CD14-positive monocyte (primary cell): ENCODE data around the gene RELL1. TPM values are rescaled to one million over a fixed set of nuclear protein-coding genes. Genes with fewer than 3 reads are reported as not detected.
A peak's percentile ranks its signal among the peaks of the same experiment; 100 is the strongest.

Experiments
- DNase-seq, 3 donors: peaks; one replicate each; pipeline ENCODE4 v3.0.0-alpha.2; 2011 to 2022
- H2AFZ ChIP-seq: 2 replicates; pipeline ENCODE4 v1.6.0; 2012; ENCODE audit warnings: mild to moderate bottlenecking, low read depth, low read length, inconsistent platforms; ENCODE audit not compliant: insufficient read depth, poor library complexity, severe bottlenecking
- H3K27ac ChIP-seq, 2 donors: 1 replicate in 1 of 2; 2 replicates in 1 of 2; pipeline ENCODE4 v1.5.1; 2012 to 2013; ENCODE audit warnings: low read length in 2 of 2, control low read depth in 1 of 2, inconsistent platforms in 1 of 2, low read depth in 1 of 2, mild to moderate bottlenecking in 1 of 2
- H3K27me3 ChIP-seq, 2 donors: one replicate each; pipeline versions ENCODE4 v1.6.0 to v1.6.1; 2011 to 2013; ENCODE audit warnings: low read length in 2 of 2; ENCODE audit not compliant: control insufficient read depth in 2 of 2, insufficient read depth in 2 of 2
- H3K36me3 ChIP-seq, 2 donors: replicated peaks in 1 of 2; 1 replicate in 1 of 2; 2 replicates in 1 of 2; pipeline versions ENCODE4 v1.5.1 to v1.6.1; 2012 to 2013; ENCODE audit warnings: low read length in 2 of 2, control low read depth in 1 of 2, inconsistent platforms in 1 of 2, mild to moderate bottlenecking in 1 of 2; ENCODE audit not compliant: insufficient read depth in 2 of 2, control insufficient read depth in 1 of 2
- H3K4me1 ChIP-seq, 2 donors: 1 replicate in 1 of 2; 2 replicates in 1 of 2; pipeline versions ENCODE4 v1.5.1 to v1.6.1; 2012 to 2013; ENCODE audit warnings: low read length in 2 of 2, control low read depth in 1 of 2, inconsistent platforms in 1 of 2, mild to moderate bottlenecking in 1 of 2, moderate library complexity in 1 of 2; ENCODE audit not compliant: insufficient read depth in 2 of 2, control insufficient read depth in 1 of 2
- H3K4me2 ChIP-seq: replicated peaks from 2 replicates; pipeline ENCODE3; 2012; ENCODE audit warnings: low read length, moderate library complexity, mild to moderate bottlenecking; ENCODE audit not compliant: poor library complexity, severe bottlenecking; ENCODE audit errors: extremely low read depth
- H3K4me3 ChIP-seq, 3 experiments: fragments of 200-600 bp in 1 of 3; sonication (generic) in 1 of 3; replicated peaks in 1 of 3; 1 replicate in 2 of 3; 2 replicates in 1 of 3; pipeline ENCODE4 v1.5.1; 2011 to 2013; ENCODE audit warnings: low read length in 3 of 3, mild to moderate bottlenecking in 3 of 3, control low read depth in 2 of 3, low read depth in 2 of 3, inconsistent platforms in 1 of 3, moderate library complexity in 1 of 3
- H3K79me2 ChIP-seq: 2 replicates; pipeline ENCODE4 v1.6.0; 2012; ENCODE audit warnings: mild to moderate bottlenecking, control low read depth, inconsistent platforms, low read length, moderate library complexity; ENCODE audit not compliant: insufficient read depth
- H3K9ac ChIP-seq: 2 replicates; pipeline ENCODE4 v1.6.0; 2017; ENCODE audit warnings: low read length, mild to moderate bottlenecking; ENCODE audit not compliant: insufficient read depth, poor library complexity, severe bottlenecking
- H3K9me3 ChIP-seq, 2 donors: replicated peaks in 1 of 2; 1 replicate in 1 of 2; 2 replicates in 1 of 2; pipeline versions ENCODE4 v1.5.1 to v1.6.1; 2012 to 2013; ENCODE audit warnings: low read length in 2 of 2, control low read depth in 1 of 2; ENCODE audit not compliant: control insufficient read depth in 1 of 2, insufficient read depth in 1 of 2
- H4K20me1 ChIP-seq: 2 replicates; pipeline ENCODE4 v1.6.0; 2012; ENCODE audit warnings: mild to moderate bottlenecking, low read length, control low read depth, moderate library complexity; ENCODE audit not compliant: insufficient read depth
- H3K27ac Mint-ChIP-seq, 7 donors: one replicate each; pipeline ENCODE4 v1.8.0; 2020; ENCODE audit warnings: mild to moderate bottlenecking in 7 of 7, mixed read lengths in 7 of 7, moderate library complexity in 6 of 7, inconsistent platforms in 2 of 7
- H3K27me3 Mint-ChIP-seq, 3 donors: one replicate each; pipeline ENCODE4 v1.8.0; 2021 to 2022; ENCODE audit warnings: low read depth in 3 of 3, mild to moderate bottlenecking in 3 of 3, mixed read lengths in 3 of 3, moderate library complexity in 3 of 3, inconsistent platforms in 1 of 3
- H3K36me3 Mint-ChIP-seq, 2 donors: one replicate each; pipeline ENCODE4 v1.8.0; 2020; ENCODE audit warnings: mixed read lengths in 2 of 2, inconsistent platforms in 1 of 2, mild to moderate bottlenecking in 1 of 2
- H3K4me1 Mint-ChIP-seq: one replicate; pipeline ENCODE4 v1.8.0; 2020; ENCODE audit warnings: mild to moderate bottlenecking, mixed read lengths
- H3K4me3 Mint-ChIP-seq, 2 donors: one replicate each; pipeline ENCODE4 v1.8.0; 2020; ENCODE audit warnings: mild to moderate bottlenecking in 2 of 2, mixed read lengths in 2 of 2, moderate library complexity in 1 of 2
- H3K9me3 Mint-ChIP-seq, 7 donors: one replicate each; pipeline ENCODE4 v1.8.0; 2020 to 2022; ENCODE audit warnings: mixed read lengths in 7 of 7, mild to moderate bottlenecking in 6 of 7, moderate library complexity in 6 of 7, inconsistent platforms in 2 of 7
- CTCF ChIP-seq: fragments of 200-600 bp; IDR thresholded peaks from one replicate; pipeline ENCODE4 v1.8.0; 2022; ENCODE audit warnings: antibody characterized with exemption, mild to moderate bottlenecking
- WGBS: methylation state at CpG from one replicate; pipeline ENCODE4 v1.1.5; 2013; ENCODE audit warnings: missing lambda C conversion rate; ENCODE audit not compliant: insufficient coverage; 5-methylcytosine and 5-hydroxymethylcytosine counted together
- intact Hi-C, 2 donors: fragments of 100-400 bp; cut with micrococcal nuclease; formaldehyde crosslinking; loops; one replicate each; pipeline versions ENCODE4 v1.15.0 to v1.15.1; 2023
- polyA plus RNA-seq, 3 donors: library from polyadenylated mRNA; depleted of rRNA in 1 of 3; unstranded in 2 of 3; stranded (reverse) in 1 of 3; fragments of 300-500 nt in 2 of 3; fragments of >200 nt in 1 of 3; fragmentation: Illumina TruSeq in 2 of 3; gene quantifications; 1 replicate in 2 of 3; 2 replicates in 1 of 3; pipeline ENCODE4 v1.2.3, GENCODE V29; 2012 to 2021

RELL1 gene
- polyA plus RNA-seq, 3 donors = 13.3 to 30.2 (median 16.2) TPM

GRCh38 chr4:37601531-37601930, 84.6 kb downstream of the RELL1 start:
- no peaks in the 10 kb centered on the region for H3K27me3 ChIP-seq
- no peaks in the 10 kb centered on the region for H3K36me3 ChIP-seq
- Mint-ChIP-seq H3K27ac (peak overlapping the region; percentile 73 to 88 (median 83)), H3K36me3 (peaks cover 0 to 6% of the 10 kb centered on the region in 2 donors), H3K9me3 (peaks cover 4 to 13% (median 7%) of the 10 kb centered on the region in 7 donors), H3K4me3 (no peak overlapping the region), H3K4me1 (peaks cover 62% of the 10 kb centered on the region), H3K27me3 (no peaks in the 10 kb centered on the region)
- H4K20me1 ChIP-seq = no peaks in the 10 kb centered on the region
- no peak for TF ChIP-seq CTCF
- 10% methylated on average over 1 of the region's 5 CpGs for WGBS
- peak; percentile 25 to 42 (median 41) for DNase-seq
- intact Hi-C loops = loop anchor here (5.0 to 10.0 kb wide), 5 partner anchors 86 to 436 kb away; partner anchors contain the start of genes PGM2 (in 1 of the 2) and RELL1 (in 1 of the 2)
- H3K79me2 ChIP-seq = no peaks in the 10 kb centered on the region
- H3K27ac ChIP-seq = peak overlapping the region; percentile 11 to 60
- H3K9ac ChIP-seq = no peak overlapping the region
- H2AFZ ChIP-seq = no peak overlapping the region
- peak overlapping the region; percentile 47 for H3K4me2 ChIP-seq
- H3K9me3 ChIP-seq = no peaks in the 10 kb centered on the region
- H3K4me3 ChIP-seq = no peak overlapping the region
- peaks cover 44 to 51% of the 10 kb centered on the region in 2 donors for H3K4me1 ChIP-seq

DNA sequence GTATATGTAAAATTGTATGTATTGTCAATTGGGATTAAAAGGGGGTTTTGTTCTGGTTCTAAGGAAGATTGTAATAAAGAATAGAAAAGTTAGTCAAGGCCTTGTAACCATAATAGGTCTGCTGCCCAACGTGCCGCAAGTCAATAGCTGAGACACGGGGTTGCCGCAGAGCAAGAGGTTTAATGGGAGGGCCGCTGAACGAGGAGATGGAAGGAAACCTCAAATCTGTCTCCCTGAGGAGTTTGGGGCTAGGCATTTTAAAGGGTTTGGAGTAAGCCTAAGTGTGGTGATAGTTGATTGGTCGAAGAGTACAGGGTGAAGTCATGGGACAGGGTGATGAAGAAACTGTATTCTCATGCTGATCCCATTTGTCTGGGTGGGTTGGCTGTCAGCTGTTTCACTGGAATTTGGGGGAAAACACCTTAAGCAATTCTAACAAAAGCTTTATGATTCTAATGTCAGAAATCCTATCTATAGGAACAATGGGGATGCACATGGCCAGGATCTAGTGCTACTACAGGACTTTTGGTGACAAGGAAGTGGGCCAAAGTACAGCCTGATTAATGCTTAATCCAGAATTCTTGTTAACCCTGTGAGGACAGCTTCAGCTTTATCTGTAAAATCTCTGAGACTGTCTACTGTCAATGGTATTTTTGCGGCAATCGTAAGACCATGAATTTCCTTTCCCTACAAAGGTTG, 86.9 kb downstream of the RELL1 start:
- intact Hi-C loops = no loop called here
- Mint-ChIP-seq H3K27ac (peak overlapping the region in 1 of 7 donors; percentile 33), H3K4me1 (peaks cover 48% of the 10 kb centered on the region)

More for the DNA sequence above, 86.9 kb downstream of the RELL1 start:
- Histone ChIP-seq H3K79me2 (no peaks in the 10 kb centered on the region), H3K36me3 (no peaks in the 10 kb centered on the region), H3K27me3 (no peaks in the 10 kb centered on the region), H3K9me3 (no peaks in the 10 kb centered on the region), H3K4me2 (no peak overlapping the region), H4K20me1 (no peaks in the 10 kb centered on the region), H2AFZ (no peak overlapping the region), H3K9ac (no peak overlapping the region), H3K4me1 (peaks cover 34 to 38% of the 10 kb centered on the region in 2 donors), H3K27ac (no peak overlapping the region), H3K4me3 (no peak overlapping the region)
- H3K4me3 Mint-ChIP-seq = no peak overlapping the region
- 67% methylated on average over 6 of the region's 9 CpGs for WGBS
- H3K27me3 Mint-ChIP-seq = no peaks in the 10 kb centered on the region
- peaks cover 4 to 6% of the 10 kb centered on the region in 2 donors for H3K36me3 Mint-ChIP-seq
- peaks cover 0 to 3% (median 0%) of the 10 kb centered on the region in 7 donors for H3K9me3 Mint-ChIP-seq
- DNase-seq = no peak
- no peak for TF ChIP-seq CTCF
